GM12878 (cell line): ENCODE results near the gene HOXD1. TPM values are rescaled to one million over a fixed set of nuclear protein-coding genes. Genes with fewer than 3 reads are reported as not detected.

Source experiments
- ATAC-seq: fragments of 200-7000 bp; cut with Tn5 transposase; 3 replicates; pipeline ENCODE4 v1.9.1; 2020; ENCODE audit warnings: mild to moderate bottlenecking, moderate library complexity
- BruUV-seq: library from RNA; stranded (reverse); fragments of 400-500 nt; replicated peaks from 2 replicates; lab custom pipeline; 2021; lab: Mats Ljungman, UMichigan
- CTCF ChIA-PET: fragments of 300-600 bp; sonication (Branson Sonifier 250); formaldehyde crosslinking; extraction: SDS; loops from one replicate; lab custom pipeline; 2021; ENCODE audit warnings: inconsistent platforms; lab: Yijun Ruan, JAX
- POLR2A ChIA-PET: fragments of 350-600 bp; formaldehyde crosslinking; extraction: SDS; loops from one replicate; lab custom pipeline; 2021; ENCODE audit warnings: inconsistent platforms; lab: Charles Lee
- RAD21 ChIA-PET: fragments of 300-600 bp; sonication (Branson Sonifier 250); formaldehyde crosslinking; loops from one replicate; lab custom pipeline; 2023; ENCODE audit warnings: antibody characterized with exemption; ENCODE audit not compliant: unreplicated experiment; lab: Charles Lee
- SMC1A ChIA-PET: fragments of 300-600 bp; sonication (Branson Sonifier 250); formaldehyde crosslinking; loops from one replicate; lab custom pipeline; 2023; ENCODE audit not compliant: unreplicated experiment, uncharacterized antibody; lab: Charles Lee
- DNase-seq: peaks from one replicate; pipeline ENCODE4 v3.0.0-alpha.2; 2011; ENCODE audit warnings: low read depth, low spot score
- FAIRE-seq: peaks from 3 replicates; lab custom pipeline; 2011; peaks lifted over from hg19 to GRCh38; lab: Jason Lieb, UNC
- H2AFZ ChIP-seq: 2 replicates; pipeline ENCODE4 v1.6.0; 2011; ENCODE audit warnings: low read depth, low read length, control low read depth; ENCODE audit not compliant: control insufficient read depth
- H3K27ac ChIP-seq: 2 replicates; pipeline ENCODE4 v1.5.1; 2011; ENCODE audit warnings: control low read depth; ENCODE audit not compliant: control insufficient read depth, insufficient read depth
- H3K27me3 ChIP-seq, 2 experiments: replicated peaks in 1 of 2; 2 replicates each; pipeline versions ENCODE4 v1.6.0 to v1.6.1; 2011; ENCODE audit warnings: low read length in 1 of 2; ENCODE audit not compliant: control insufficient read depth in 2 of 2, insufficient read depth in 2 of 2
- H3K36me3 ChIP-seq, 2 experiments: 2 replicates each; pipeline ENCODE4 v1.5.1; 2011; ENCODE audit warnings: low read length in 1 of 2; ENCODE audit not compliant: control insufficient read depth in 2 of 2, insufficient read depth in 2 of 2
- H3K4me1 ChIP-seq: 2 replicates; pipeline ENCODE4 v1.6.1; 2011; ENCODE audit warnings: mild to moderate bottlenecking, low read length, moderate library complexity, mixed read lengths; ENCODE audit not compliant: control insufficient read depth, insufficient read depth
- H3K4me2 ChIP-seq: 2 replicates; pipeline ENCODE4 v1.6.0; 2011; ENCODE audit warnings: control low read depth; ENCODE audit not compliant: control insufficient read depth, insufficient read depth
- H3K4me3 ChIP-seq: fragments of 200-600 bp; sonication (generic); 2 replicates; pipeline ENCODE4 v1.5.1; 2016
- H3K79me2 ChIP-seq: 2 replicates; pipeline ENCODE4 v1.6.0; 2011; ENCODE audit warnings: low read length; ENCODE audit not compliant: control insufficient read depth, insufficient read depth
- H3K9ac ChIP-seq: 2 replicates; pipeline ENCODE4 v1.8.0; 2011; ENCODE audit warnings: low read length, control low read depth, mixed read lengths; ENCODE audit not compliant: control insufficient read depth, insufficient read depth
- H3K9me3 ChIP-seq: replicated peaks from 3 replicates; pipeline ENCODE4 v1.5.1; 2011; ENCODE audit warnings: mild to moderate bottlenecking, low read length; ENCODE audit not compliant: control insufficient read depth, insufficient read depth
- H4K20me1 ChIP-seq: 2 replicates; pipeline ENCODE4 v1.6.0; 2011; ENCODE audit not compliant: control insufficient read depth, insufficient read depth
- ATF7 ChIP-seq: fragments of 450-650 bp; IDR thresholded peaks from 2 replicates; pipeline ENCODE4 v1.6.1; 2016; ENCODE audit warnings: low read depth, mild to moderate bottlenecking
- BACH1 ChIP-seq: fragments of 450-650 bp; IDR thresholded peaks from 2 replicates; pipeline ENCODE4 v1.6.1; 2017; ENCODE audit warnings: mild to moderate bottlenecking, borderline replicate concordance
- BCL11A ChIP-seq: IDR thresholded peaks from 2 replicates; pipeline ENCODE4 v1.6.1; 2011; ENCODE audit warnings: low read depth, low read length
- CREB1 ChIP-seq: IDR thresholded peaks from 2 replicates; pipeline ENCODE4 v1.6.1; 2012; ENCODE audit warnings: low read depth, mild to moderate bottlenecking, inconsistent platforms
- ETV6 ChIP-seq, 2 experiments: fragments of 450-650 bp in 1 of 2; IDR thresholded peaks in 1 of 2; conservative IDR thresholded peaks in 1 of 2; 2 replicates each; pipeline ENCODE4 v1.6.1; 2014; ENCODE audit warnings: antibody characterized with exemption in 1 of 2, borderline replicate concordance in 1 of 2, low read depth in 1 of 2, mild to moderate bottlenecking in 1 of 2, moderate library complexity in 1 of 2
- EZH2 ChIP-seq: IDR thresholded peaks from 2 replicates; pipeline ENCODE4 v1.6.1; 2012; ENCODE audit warnings: low read depth, mild to moderate bottlenecking, control low read depth, inconsistent platforms, low read length, borderline replicate concordance; ENCODE audit not compliant: control insufficient read depth
- FOXM1 ChIP-seq: IDR thresholded peaks from 2 replicates; pipeline ENCODE4 v1.6.1; 2012; ENCODE audit warnings: low read depth, mild to moderate bottlenecking, inconsistent platforms, low read length, moderate library complexity
- GATAD2B ChIP-seq: fragments of 450-650 bp; conservative IDR thresholded peaks from 2 replicates; pipeline ENCODE4 v1.6.1; 2017; ENCODE audit warnings: low read depth, mild to moderate bottlenecking, moderate library complexity
- KDM1A ChIP-seq: fragments of 200-600 bp; sonication (generic); IDR thresholded peaks from 2 replicates; pipeline ENCODE4 v1.6.1; 2016; ENCODE audit warnings: borderline replicate concordance
- MYC ChIP-seq: IDR thresholded peaks from 2 replicates; pipeline ENCODE4 v1.6.1; 2011; ENCODE audit warnings: mild to moderate bottlenecking, low read length, moderate library complexity, inconsistent platforms; ENCODE audit not compliant: insufficient read depth, insufficient replicate concordance, insufficient read length, severe bottlenecking
- NR2C2 ChIP-seq: IDR thresholded peaks from 2 replicates; pipeline ENCODE4 v1.6.1; 2011; ENCODE audit warnings: borderline replicate concordance, low read depth; ENCODE audit not compliant: control insufficient read depth, insufficient read length
- RAD21 ChIP-seq: IDR thresholded peaks from 2 replicates; pipeline ENCODE4 v1.6.1; 2011; ENCODE audit warnings: mild to moderate bottlenecking, low read depth, low read length, moderate library complexity; ENCODE audit not compliant: insufficient read depth
- RAD51 ChIP-seq: fragments of 450-650 bp; IDR thresholded peaks from 2 replicates; pipeline ENCODE4 v1.6.1; 2016; ENCODE audit warnings: moderate library complexity, mild to moderate bottlenecking, inconsistent platforms
- SMC3 ChIP-seq: IDR thresholded peaks from 2 replicates; pipeline ENCODE4 v1.6.1; 2011; ENCODE audit warnings: low read length, improper control_type of control experiment, borderline replicate concordance
- SP1 ChIP-seq: IDR thresholded peaks from one replicate; pipeline ENCODE4 v1.6.1; 2011; ENCODE audit warnings: low read depth, low read length
- WGBS: methylation state at CpG from one replicate; pipeline ENCODE4 v1.1.6; 2016; ENCODE audit warnings: low lambda C conversion rate; ENCODE audit not compliant: insufficient replicate concordance, insufficient coverage; ENCODE audit errors: missing lambda C conversion rate; 5-methylcytosine and 5-hydroxymethylcytosine counted together
- in situ Hi-C: fragments of 300-500 bp; cut with MboI; formaldehyde crosslinking; loops from 9 replicates; pipeline ENCODE4 v1.14.3; 2018; ENCODE audit warnings: mixed read lengths
- intact Hi-C: fragments of 100-400 bp; cut with micrococcal nuclease; formaldehyde crosslinking; loops from one replicate; pipeline ENCODE4 v1.14.2; 2022; ENCODE audit not compliant: unreplicated experiment
- polyA plus RNA-seq, 11 experiments: library from polyadenylated mRNA; depleted of rRNA in 4 of 11; unstranded in 6 of 11; stranded (reverse) in 5 of 11; fragments of >200 nt; fragmentation: Nextera tagmentation in 4 of 11; fragmentation: Illumina TruSeq in 1 of 11; extraction: Ambion mirVana in 4 of 11; extraction: Trizol in 1 of 11; gene quantifications; 1 replicate in 1 of 11; 2 replicates in 10 of 11; pipeline versions ENCODE4 v1.2.1 to v1.2.3, GENCODE V29; 2011 to 2016; ENCODE audit warnings: inconsistent platforms in 2 of 11, missing spikeins in 2 of 11, low read depth in 1 of 11
- total RNA-seq, 4 experiments: library from RNA; depleted of rRNA in 3 of 4; stranded (reverse); fragments of >200 nt in 3 of 4; fragmentation: Illumina TruSeq in 1 of 4; extraction: Trizol in 1 of 4; gene quantifications; 2 replicates each; pipeline versions ENCODE4 v1.2.1 to v1.2.3, GENCODE V29; 2013 to 2021
- TF ChIP-seq, protein P1 (sequence below): IDR thresholded peaks from 2 replicates; pipeline ENCODE4 v1.6.1; 2012; ENCODE audit warnings: low read length, inconsistent platforms
- TF ChIP-seq, protein P2 (sequence below): IDR thresholded peaks from 2 replicates; pipeline ENCODE4 v1.6.1; 2011; ENCODE audit warnings: borderline replicate concordance, low read depth, mild to moderate bottlenecking, moderate library complexity, mixed read lengths, low read length; ENCODE audit not compliant: insufficient read depth; ENCODE audit errors: extremely low read length
- TF ChIP-seq, protein P3 (sequence below): fragments of 450-650 bp; IDR thresholded peaks from 2 replicates; pipeline ENCODE4 v1.6.1; 2018; ENCODE audit warnings: borderline replicate concordance, mild to moderate bottlenecking; ENCODE audit not compliant: partially characterized antibody

HOXD1 gene
- total and polyA plus RNA-seq, 10 of the 15 experiments (the other 5 are each of a cell fraction or from before 2014, with no cell fraction given) = not detected

DNA sequence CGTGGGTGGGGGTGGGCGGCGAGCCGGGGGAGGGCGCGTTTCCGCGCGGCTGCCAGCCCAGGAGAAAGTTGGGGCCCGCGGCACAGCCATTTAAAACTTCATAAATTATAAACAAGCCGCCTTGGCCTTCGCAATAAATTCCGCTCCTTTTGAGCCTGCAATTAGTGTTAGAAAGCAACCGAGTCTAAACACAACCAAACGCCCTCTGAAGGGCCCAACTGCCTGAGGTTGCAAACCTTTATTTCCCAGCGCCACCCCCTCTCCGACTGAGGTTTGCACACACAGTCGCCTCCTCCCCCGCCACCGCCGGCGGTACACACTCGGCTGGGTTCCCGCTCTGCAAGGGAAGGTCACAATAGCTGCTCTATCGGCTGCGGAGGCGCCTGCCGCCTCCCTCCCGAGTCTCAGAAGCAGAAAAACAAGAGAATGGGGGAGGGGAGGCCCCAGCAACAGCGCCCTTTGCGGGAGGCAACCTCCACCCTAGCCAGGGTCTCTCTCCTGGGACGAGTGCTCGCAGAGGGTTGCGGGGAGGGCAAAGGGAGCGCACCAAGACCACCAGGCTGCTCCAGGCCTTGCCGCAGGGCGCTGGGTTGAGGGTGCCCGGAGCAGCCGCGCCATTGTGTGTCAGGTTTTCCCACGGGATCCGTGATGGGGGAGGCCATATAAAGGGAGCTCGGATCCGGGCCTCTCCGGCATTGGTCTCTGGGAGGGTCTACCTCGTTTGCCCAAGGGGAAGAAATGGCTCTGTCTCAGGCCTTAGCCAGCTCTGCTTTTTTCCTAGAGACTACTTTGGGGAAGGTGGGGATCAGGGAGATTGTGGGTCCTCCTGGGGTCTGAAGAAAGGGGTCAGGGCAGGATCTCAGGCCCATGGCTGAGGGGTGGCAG lies 13.4 kb upstream of the HOXD1 start:
- H2AFZ ChIP-seq = no peak overlapping the region
- SMC1A ChIA-PET = interaction anchor here (1.1 kb wide), 1 partner anchor 15 kb away, joined by 5 read pairs; no protein-coding TSS in a partner anchor
- H3K9me3 ChIP-seq = no peaks in the 10 kb centered on the region; the same call in 2 of the 3 replicates
- H3K4me2 ChIP-seq = no peak overlapping the region
- H3K9ac ChIP-seq = no peak overlapping the region
- no peaks in the 10 kb centered on the region for H3K79me2 ChIP-seq
- FAIRE-seq (no peak), ATAC-seq (no peak), DNase-seq (no peak)
- POLR2A ChIA-PET = no interaction called here
- BruUV-seq = no TSS peak
- in situ Hi-C loops (no loop called here), intact Hi-C loops (no loop called here)
- no peak overlapping the region for H3K27ac ChIP-seq
- CTCF ChIA-PET = interaction anchor here (1.3 to 1.7 kb wide), 2 partner anchors 279 to 379 kb away, joined by 4 read pairs; no protein-coding TSS in a partner anchor
- RAD21 ChIA-PET = interaction anchor here (1.0 kb wide), 1 partner anchor 280 kb away, joined by 3 read pairs; no protein-coding TSS in a partner anchor
- peaks cover 10 to 40% of the 10 kb centered on the region in 2 experiments for H3K27me3 ChIP-seq
- TF ChIP-seq ETV6 (conservative IDR thresholded peaks at IDR 0.05 in 1 of 2, IDR thresholded peaks at IDR 0.05 in 1 of 2; ENCODE audit: borderline replicate concordance in 1 of 2, low read depth in 1 of 2) (no peak), FOXM1 (no peak), RAD51 (no peak), SMC3 (no peak), MYC (no peak), EZH2 (no peak), KDM1A (no peak), BACH1 (no peak), SP1 (no peak), BCL11A (no peak), ATF7 (no peak), GATAD2B (no peak), RAD21 (no peak), NR2C2 (no peak), CREB1 (no peak)
- TF ChIP-seq, protein P1, sequence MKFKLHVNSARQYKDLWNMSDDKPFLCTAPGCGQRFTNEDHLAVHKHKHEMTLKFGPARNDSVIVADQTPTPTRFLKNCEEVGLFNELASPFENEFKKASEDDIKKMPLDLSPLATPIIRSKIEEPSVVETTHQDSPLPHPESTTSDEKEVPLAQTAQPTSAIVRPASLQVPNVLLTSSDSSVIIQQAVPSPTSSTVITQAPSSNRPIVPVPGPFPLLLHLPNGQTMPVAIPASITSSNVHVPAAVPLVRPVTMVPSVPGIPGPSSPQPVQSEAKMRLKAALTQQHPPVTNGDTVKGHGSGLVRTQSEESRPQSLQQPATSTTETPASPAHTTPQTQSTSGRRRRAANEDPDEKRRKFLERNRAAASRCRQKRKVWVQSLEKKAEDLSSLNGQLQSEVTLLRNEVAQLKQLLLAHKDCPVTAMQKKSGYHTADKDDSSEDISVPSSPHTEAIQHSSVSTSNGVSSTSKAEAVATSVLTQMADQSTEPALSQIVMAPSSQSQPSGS = no peak
- TF ChIP-seq, protein P2, sequence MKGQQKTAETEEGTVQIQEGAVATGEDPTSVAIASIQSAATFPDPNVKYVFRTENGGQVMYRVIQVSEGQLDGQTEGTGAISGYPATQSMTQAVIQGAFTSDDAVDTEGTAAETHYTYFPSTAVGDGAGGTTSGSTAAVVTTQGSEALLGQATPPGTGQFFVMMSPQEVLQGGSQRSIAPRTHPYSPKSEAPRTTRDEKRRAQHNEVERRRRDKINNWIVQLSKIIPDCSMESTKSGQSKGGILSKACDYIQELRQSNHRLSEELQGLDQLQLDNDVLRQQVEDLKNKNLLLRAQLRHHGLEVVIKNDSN = no peak
- TF ChIP-seq, protein P3, sequence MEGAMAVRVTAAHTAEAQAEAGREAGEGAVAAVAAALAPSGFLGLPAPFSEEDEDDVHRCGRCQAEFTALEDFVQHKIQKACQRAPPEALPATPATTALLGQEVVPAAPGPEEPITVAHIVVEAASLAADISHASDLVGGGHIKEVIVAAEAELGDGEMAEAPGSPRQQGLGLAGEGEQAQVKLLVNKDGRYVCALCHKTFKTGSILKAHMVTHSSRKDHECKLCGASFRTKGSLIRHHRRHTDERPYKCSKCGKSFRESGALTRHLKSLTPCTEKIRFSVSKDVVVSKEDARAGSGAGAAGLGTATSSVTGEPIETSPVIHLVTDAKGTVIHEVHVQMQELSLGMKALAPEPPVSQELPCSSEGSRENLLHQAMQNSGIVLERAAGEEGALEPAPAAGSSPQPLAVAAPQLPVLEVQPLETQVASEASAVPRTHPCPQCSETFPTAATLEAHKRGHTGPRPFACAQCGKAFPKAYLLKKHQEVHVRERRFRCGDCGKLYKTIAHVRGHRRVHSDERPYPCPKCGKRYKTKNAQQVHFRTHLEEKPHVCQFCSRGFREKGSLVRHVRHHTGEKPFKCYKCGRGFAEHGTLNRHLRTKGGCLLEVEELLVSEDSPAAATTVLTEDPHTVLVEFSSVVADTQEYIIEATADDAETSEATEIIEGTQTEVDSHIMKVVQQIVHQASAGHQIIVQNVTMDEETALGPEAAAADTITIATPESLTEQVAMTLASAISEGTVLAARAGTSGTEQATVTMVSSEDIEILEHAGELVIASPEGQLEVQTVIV = no peak
- no peak overlapping the region for H3K4me3 ChIP-seq
- H3K36me3 ChIP-seq = no peaks in the 10 kb centered on the region
- WGBS = 19% methylated on average over 47 of the region's 47 CpGs
- H3K4me1 ChIP-seq = no peaks in the 10 kb centered on the region
- no peaks in the 10 kb centered on the region for H4K20me1 ChIP-seq
